LoVo (cell line): ENCODE data around the gene NPIPB6.

Source experiments
- DNase-seq: peaks from one replicate; pipeline ENCODE4 v3.0.0-alpha.2; 2016; ENCODE audit warnings: low spot score

NPIPB6 gene

DNA sequence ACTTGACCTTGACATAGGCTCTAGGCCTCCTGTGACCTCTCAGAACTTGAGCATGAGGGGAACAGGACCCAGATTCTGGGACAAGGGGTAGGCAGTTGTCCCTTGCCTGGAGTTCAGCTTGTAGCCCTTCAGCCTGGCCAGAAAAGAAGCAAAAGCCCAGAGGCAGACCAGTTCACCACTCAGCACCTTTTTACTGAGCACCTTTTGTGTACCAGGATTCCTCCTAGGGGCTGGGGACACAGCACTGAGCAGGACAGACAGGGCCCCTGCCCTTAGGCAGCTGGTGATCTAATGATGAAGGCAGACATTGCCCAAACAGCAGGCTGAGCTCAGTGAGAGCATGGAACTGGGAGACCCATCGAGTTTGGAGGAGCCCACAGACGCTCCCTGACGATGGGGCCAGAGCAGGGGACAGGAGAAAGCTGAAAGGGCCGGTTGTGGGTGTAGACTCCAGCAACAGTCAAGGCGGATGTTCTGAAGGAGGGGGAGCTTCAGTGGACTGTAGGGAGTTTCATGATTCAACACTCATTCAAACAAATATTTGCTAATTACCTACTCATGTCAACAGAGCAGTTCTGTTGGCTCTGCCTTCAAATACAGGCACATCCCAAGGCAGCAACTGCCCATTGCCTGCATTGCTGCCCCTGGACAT, 38.9 kb downstream of the NPIPB6 start:
- no peak for DNase-seq

DNA sequence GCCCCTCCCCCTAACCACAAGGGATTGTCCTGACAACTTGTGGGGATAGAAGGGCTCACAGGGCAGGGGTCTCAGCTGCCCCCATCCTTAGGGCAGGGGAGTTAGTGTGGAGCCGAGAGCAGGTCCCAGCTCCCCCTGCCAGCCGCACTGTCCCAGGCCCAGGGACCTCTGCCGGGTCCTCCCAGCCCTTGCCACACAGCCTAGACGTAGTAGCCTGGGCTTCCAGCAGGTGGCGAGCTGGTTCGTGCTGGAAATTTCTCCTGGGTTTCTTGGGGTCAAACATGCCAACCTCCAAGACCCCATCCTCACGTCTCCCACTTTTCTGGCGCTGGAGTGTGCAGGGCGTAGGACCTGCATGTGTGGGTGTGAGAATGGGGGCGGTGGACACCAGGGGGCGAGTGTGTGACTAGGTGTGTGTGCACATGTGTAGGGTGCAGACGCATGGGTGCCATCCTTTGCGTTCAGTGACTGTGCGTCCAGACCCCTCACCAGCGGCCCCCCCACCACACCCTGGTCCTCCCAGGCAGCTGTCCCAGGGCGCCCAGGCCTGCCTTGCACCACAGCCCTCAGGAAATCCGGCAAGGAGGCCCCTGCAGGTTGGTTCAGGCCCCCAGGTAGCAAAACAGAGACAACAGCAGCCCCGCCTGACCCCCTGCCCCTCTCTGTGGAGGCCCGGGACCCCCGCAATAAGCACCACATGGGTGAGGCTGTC, 41.5 kb downstream of the NPIPB6 start:
- DNase-seq = no peak

DNA sequence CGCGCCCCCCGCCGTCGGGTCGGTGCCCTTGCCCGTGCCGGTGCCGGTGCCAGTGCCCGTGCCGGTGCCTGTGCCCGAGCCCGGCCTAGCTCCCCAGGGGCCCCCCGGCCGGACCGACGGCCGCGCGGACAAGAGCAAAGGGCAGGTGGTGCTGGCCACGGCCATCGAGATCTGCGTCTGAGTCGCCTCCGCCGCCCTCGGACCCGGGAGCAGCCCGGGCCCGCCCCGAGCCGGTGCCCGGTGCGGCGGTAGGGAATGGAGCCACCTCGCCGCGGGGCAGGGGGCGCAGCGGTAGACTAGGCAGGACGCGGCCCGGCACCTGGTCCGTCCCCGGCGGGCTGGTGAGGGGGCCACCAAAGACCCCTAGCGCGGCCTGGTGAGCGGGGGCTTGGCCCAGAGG, 42.6 kb downstream of the NPIPB6 start:
- DNase-seq = no peak

DNA sequence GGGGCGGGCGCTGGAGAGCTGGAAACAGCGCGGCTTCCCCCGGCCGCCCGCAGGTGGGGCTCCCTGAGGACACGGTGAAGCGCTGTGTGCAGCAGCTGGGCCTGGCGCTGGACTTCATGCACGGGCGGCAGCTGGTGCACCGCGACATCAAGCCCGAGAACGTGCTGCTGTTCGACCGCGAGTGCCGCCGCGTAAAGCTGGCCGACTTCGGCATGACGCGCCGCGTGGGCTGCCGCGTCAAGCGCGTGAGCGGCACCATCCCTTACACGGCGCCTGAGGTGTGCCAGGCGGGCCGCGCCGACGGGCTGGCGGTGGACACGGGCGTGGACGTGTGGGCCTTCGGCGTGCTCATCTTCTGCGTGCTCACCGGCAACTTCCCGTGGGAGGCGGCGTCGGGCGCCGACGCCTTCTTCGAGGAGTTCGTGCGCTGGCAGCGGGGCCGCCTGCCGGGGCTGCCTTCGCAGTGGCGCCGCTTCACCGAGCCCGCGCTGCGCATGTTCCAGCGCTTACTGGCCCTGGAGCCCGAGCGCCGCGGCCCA, 43.2 kb downstream of the NPIPB6 start:
- no peak for DNase-seq

DNA sequence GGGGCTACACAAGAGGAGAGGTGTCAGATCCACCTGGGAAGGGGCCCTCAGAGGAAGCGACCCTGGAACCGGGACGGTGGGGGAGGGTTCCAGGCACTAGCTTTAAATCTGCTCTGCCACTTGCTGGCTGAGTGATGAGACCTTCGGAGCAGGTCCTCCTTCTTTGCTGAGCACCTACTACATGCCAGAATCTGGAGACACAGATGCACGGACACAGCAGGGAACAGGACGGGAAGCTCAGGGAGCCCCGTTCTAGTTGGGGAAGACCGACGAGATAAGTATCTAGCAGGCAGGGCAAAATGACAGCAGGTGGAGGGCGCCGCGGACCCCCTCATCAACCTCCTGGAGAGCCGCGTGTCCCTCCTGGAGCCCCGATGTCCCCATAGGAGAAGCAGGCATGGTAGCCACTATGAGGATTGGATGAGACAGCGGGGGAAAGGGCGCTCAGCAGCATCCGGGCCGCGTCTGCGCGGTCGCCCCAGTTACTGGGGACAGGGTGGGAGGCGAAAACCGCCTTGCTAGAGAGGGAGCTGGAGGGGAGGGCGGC, 43.8 kb downstream of the NPIPB6 start:
- DNase-seq = no peak

DNA sequence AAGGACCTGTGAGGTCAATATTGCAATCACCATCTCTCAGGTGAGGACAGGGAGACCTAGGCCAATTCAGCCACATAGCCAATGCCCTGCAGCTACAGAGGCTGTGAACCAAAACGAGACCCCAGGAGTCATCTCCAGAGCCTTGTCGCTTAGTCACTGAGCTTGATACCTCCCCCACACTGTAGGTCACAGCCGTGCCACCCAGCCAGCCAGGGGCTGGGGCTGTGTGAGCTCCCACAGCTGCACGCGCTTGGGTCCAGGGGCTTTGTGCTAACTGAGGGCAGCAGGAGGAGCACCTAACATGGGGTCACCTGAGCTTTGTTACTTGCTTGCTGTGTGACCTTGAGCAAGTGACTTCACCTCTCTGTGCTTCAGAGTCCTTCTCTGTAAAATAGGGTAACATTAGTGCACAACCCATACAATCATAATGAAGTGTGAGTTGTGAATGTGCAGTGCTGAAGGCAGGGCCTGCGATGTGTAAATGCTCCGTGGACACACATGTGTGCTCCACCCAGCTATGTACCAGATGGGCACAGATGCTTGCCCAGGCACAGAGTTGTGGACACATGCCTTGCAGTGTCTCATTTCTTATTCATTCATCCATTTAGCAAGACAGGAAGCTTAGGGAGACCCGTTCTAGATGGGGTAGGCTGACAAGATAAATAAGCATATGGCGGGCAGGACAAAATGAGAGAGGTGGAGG, 45.1 kb downstream of the NPIPB6 start:
- no peak for DNase-seq

DNA sequence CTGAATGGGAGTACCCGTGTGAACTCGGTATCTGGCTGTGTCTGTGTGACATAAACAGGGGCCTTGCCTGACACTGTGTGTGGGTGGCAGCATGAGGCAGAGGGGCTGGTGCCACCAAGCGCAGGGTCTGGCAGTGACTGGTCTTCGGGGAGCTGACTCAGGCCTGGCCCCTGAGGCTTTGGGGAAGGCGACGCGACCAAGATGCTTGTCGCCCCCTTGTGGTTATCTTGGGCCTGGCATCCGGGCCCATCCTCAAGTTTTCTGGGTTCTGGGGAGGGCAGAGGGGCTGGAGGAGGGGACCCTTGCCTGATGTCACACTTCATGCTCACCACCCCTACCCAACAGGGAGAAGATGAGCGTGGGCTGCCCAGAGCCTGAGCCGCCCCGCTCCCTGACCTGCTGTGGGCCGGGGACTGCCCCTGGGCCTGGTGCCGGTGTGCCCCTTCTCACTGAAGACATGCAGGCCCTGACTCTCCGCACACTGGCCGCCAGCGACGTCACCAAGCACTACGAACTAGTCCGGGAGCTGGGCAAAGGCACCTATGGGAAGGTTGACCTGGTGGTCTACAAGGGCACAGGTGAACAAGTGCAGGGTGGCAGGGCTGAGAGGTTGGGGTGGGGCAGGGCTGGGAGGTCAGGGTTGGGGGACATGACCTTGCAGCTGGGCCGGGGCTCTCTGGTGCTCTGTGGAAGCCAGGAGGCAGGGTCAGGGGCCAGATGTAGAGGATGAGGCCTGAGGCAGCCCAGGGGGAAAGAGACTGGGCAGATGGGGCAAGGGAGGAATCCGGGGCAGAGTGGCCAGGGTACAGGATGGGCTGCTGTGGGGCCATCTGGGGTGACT, 46.0 kb downstream of the NPIPB6 start:
- peak; percentile 25 for DNase-seq

DNA sequence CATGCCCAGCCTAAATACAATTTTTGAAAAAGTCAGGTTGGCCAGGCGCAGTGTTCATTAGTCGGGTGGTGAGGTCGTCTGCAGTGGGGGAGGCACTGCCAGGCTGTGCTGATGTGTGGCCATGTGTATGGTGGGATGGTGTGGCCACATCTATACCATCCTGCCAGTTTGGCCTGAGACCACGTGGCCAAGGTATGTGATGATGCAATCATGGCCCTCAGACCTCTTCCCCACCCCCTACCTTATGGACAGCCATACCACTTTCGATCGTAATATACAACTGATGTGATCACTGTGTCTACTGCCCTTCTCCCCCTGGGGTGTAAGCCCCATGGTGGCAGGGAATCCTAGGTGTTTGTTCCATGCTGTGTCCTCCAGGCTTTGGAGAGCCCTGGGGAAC, 47.3 kb downstream of the NPIPB6 start:
- DNase-seq = no peak

DNA sequence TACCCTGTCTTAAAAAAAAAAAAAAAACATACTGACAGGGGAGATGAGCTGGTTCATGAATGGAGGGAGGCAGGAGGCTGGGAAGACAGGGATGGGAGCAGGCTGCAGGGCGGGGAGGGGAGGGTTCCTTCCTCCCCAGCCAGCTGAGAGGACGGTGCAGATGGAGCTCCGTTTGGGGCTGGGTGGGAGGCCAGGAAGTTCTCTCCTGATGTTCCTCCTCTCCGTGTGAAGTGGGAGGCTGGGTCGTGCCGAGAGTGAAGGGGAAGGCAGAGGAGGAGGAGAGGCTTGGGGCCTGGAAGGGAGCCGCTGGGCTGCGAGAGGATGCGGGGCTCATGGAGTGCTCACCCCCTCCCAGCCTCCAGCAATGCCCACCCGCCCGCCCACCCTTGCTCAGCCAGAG, 49.7 kb downstream of the NPIPB6 start:
- DNase-seq = no peak

DNA sequence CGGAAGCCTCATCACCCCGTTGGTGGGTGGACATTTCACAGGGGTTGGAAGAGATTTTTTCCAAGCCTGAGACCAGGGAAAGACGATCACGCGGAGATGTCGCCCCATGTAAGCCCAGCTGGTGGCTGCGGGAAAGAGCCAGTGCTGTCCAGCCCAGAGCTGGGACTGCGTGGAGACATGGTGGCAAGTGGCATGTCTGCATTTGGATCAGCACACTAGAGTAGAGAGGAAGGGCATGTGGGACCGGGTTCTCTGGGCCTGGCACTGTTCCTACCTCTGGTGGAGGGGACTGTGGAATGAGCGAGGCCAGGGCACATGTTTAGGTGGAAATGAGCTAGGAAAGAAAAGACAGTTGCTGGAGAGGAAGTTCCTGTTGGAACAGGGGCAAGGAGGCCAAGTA, 51.0 kb downstream of the NPIPB6 start:
- no peak for DNase-seq

DNA sequence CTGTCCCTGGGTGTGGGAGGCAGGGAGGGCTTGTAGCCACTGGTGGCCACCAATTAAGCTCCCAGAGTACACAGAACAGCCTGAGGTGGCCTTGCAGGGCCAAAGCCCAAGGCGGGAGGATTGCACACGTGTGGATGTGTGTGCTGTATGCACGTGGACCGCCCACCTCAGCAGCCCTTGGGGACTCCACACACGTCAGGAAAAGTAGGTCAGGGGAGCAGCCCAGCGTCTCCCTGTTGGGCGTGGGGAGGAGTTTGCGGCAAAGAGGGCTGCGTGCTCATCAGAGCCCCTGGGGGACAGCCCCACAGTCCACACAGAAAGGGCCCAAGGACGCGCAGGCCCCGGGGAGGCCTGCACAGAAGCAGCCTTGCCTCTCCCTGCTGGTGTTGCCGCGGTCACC, 51.4 kb downstream of the NPIPB6 start:
- no peak for DNase-seq

DNA sequence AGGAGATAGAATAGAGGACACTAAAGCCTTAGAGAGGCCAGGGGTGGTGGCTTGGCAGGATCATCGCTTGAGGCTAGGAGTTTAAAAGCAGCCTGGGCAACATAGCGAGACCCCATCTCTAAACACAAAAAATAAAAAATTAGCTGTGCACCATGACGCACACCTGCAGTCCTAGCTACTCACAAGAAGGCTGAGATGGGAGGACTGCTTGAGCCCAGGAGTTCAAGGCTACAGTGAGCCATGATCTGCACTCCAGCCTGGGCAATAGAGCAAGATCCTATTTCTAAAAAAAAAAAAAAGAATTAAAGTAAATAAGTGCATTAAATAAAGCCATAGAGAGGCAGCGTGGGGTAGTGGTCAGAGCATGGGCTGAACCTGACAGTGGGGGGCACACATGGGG, 51.9 kb downstream of the NPIPB6 start:
- DNase-seq = no peak

DNA sequence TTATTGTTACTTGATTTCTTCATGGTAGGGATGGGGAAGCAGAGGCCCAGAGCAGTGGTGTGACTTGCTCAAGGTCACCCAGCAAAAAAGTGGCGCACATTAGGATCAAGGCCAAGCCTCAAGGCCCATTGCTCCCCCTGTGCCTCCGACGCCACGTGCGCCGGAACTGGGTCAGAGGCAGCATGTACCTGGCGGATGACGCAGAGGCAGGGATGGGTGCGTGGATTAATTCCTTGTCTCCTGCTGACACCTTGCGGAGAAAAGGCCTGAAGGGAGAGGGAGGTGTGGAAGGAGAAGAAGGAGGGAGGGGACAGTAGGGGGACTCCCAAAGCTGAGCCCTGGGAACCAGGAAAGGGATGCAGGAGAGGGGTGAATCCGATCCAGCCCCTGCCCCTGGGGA, 52.5 kb downstream of the NPIPB6 start:
- no peak for DNase-seq

DNA sequence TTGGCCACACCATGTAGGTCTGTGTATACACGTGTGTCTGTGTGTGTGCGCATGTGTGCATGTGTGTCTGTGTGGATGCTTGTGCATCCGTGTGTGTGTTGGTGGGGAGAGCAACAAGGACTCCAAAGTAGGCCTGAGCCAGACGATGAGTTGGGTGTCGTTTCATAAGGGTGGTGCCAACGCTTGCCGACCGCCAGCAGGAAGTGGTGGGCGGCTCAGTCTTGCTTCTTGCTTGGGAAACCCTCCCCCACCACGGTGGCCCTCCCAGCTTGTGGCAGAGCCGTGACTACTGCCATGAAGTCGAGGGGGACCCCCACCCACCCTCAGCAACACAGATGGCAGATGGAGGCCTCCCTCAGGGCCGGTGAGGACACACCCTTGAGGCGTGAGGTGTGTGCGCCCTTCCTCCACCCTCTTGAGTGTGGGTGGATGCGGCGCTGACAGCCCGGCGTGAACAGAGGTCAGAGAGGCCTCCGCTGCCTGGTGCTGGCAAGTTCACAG, 53.4 kb downstream of the NPIPB6 start:
- DNase-seq = no peak

DNA sequence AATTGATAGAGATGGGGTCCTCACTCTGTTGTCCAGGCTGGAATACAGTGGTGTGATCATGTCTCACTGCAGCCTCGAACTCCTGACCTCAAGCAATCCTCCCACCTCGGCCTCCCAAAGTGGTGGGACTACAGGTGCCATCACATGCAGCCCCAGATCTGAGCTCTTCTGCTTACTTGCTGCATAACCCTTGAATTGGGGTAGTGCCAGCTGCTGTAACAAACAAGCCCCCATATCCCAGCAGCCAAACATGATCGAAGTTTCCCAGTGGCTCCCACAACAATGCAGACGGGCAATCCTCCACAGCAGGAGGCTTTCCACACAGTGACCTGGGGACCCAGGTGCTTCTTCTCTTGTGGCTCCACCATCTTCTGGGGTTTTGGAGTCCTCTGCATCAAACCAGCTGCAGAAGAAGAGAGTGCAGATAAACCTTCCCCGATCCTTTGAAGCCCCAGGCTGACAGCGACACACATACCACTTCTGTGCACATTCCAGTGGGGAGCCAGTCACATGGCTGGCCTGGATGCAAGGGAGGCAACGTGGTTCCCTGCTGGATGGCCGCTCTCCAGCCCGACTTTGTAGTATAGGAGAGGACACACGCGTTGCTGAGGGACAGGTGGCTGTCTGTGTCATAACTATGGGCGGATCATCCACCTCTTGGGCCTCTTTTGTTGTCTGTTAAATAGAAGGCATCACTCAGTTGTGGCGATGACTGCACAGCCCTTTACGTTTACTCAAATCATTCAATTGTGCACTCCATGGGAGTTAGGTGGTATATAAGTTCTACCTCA, 54.3 kb downstream of the NPIPB6 start:
- DNase-seq = no peak

DNA sequence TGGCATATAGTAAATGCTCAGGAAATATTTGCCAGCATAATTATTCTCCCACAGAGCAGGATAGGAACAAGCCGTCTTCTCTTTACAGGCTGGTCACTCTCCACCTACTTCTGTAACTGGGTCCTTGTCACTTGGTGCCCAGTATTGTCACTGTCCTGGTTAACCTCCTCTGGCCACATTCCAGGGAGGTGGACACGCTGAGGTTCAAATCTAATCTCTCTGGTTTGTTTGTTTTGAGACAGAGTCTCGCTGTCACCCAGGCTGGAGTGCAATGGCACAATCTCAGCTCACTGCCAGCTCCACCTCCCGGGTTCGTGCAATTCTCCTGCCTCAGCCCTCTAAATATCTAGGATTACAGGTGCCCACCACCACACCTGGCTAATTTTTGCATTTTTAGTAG, 55.4 kb downstream of the NPIPB6 start:
- no peak for DNase-seq

DNA sequence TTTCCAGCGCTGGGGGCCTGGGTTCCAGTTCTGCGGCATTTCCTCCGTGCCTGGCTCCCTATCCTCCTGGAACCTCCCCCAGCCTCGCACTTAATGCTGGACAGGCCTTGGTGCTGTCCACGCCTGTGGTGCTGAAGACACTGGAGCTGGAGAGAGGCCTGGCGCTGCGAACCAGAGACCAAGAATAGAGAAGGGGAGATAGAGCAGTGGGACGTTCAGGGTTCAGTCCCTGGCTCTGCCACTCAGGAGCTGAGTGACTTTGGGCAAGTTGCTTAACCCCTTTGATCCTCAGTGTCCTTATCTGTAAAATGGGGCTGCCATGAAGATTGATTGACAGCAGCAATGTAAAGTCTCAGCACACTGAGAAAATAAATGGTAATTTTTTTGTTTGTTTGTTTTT, 59.1 kb downstream of the NPIPB6 start:
- peak; percentile 8 for DNase-seq

DNA sequence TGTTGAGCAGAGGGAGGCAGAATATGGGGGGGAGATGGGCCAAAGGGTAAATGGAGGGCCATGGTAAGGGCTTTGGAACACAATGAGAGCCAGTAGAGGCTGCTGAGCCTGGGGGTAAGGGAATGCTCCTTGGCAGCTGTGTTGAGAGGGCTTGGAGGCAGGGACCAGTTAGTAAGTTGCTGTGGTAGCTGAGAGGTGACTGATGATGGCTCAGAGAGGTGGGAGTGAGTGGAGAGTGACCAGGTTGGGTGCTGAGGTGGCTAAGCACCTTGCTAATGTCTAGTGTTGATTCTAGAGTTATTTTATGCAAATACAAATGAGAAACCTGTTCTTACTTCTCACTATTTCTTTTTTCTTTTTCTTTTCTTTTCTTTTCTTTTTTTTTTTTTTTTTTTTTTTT, 60.2 kb downstream of the NPIPB6 start:
- DNase-seq = no peak

DNA sequence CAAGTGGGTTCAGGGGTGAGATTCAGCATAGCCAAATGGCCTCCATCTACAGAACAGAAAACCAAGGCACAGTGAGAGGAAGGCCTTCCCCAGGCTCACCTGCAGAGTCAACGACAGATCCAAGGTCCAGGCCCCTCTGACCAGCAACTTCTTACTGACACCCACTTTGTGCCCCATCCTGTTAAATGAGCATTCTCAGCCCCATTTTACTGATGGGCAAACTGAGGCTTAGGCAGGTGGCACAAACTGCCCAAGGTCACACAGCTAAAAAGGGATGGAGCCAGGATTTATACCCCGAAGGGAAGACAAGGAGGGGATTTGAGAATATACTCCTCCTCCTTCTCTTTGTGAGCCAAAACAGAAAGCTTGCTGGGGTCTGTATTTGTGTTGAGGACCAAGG, 61.7 kb downstream of the NPIPB6 start:
- no peak for DNase-seq

DNA sequence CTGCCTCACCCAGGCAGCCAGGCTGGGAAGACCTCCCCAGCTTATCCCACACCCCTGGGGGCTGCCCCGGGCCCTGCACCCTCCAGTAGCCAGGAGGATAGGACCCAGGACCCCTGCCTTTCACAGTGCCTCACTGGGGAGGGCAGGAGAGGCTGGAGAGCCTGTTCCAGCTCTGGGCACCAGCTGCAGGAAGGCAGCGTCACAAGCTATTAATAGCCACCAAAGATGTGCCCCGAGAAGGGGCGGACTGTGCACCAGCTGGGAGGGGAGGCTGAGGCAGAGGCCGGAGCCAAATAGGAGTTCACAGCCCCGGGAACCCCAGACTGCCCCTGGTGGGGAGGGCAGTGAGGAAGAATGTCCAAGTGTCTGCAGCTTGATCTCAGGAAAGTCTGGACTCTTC, 62.2 kb downstream of the NPIPB6 start:
- no peak for DNase-seq

DNA sequence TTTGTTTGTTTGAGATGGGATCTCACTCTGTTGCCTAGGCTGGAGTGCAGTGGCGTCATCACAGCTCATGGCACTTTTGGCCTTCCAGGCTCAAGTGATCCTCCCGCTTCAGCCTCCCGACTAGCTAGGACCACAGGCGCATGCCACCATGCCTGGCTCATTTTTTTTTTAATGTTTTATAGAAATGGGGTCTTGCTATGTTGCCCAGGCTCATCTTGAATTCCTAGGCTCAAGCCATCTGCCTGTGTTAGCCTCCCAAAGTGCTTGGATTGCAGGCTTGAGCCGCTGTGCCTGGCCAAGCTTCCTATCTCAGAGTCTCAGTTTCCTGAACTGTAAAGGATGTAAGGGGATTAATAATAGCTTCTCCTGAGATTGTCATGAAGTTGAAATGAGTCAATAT, 63.0 kb downstream of the NPIPB6 start:
- no peak for DNase-seq
